Mesenchymal stem cell (in vitro differentiated cells and primary cell): ENCODE measurements around the gene PTGS1.

Source experiments
- DNase-seq: peaks from one replicate; pipeline ENCODE4 v3.0.0-alpha.2; 2013
- H2AFZ ChIP-seq: one replicate; pipeline ENCODE4 v1.6.1; 2013; ENCODE audit warnings: low read depth, mild to moderate bottlenecking, control low read depth, inconsistent platforms, low read length, moderate library complexity
- H2AK5ac ChIP-seq: 2 replicates; pipeline ENCODE4 v1.6.1; 2013; ENCODE audit warnings: low read length, moderate library complexity, mild to moderate bottlenecking, inconsistent platforms; ENCODE audit not compliant: severe bottlenecking
- H2BK120ac ChIP-seq: one replicate; pipeline ENCODE4 v1.6.1; 2013; ENCODE audit warnings: low read depth, mild to moderate bottlenecking, inconsistent platforms, low read length, moderate library complexity
- H2BK12ac ChIP-seq, 2 experiments: one replicate each; pipeline ENCODE4 v1.6.1; 2013; ENCODE audit warnings: inconsistent platforms in 2 of 2, low read length in 2 of 2, mild to moderate bottlenecking in 2 of 2, moderate library complexity in 2 of 2, control low read depth in 1 of 2
- H2BK15ac ChIP-seq: one replicate; pipeline ENCODE4 v1.6.1; 2013; ENCODE audit warnings: mild to moderate bottlenecking, low read depth, inconsistent platforms; ENCODE audit not compliant: poor library complexity, severe bottlenecking
- H2BK5ac ChIP-seq: 2 replicates; pipeline ENCODE4 v1.6.1; 2013; ENCODE audit warnings: low read depth, mild to moderate bottlenecking, low read length, control low read depth, inconsistent platforms; ENCODE audit not compliant: poor library complexity, severe bottlenecking
- H3K14ac ChIP-seq, 2 experiments: one replicate each; pipeline ENCODE4 v1.6.1; 2013; ENCODE audit warnings: inconsistent platforms in 2 of 2, low read length in 2 of 2, control low read depth in 1 of 2, mild to moderate bottlenecking in 1 of 2, moderate library complexity in 1 of 2
- H3K18ac ChIP-seq, 2 experiments: one replicate each; pipeline ENCODE4 v1.6.1; 2013; ENCODE audit warnings: inconsistent platforms in 2 of 2, low read length in 2 of 2, control low read depth in 1 of 2, low read depth in 1 of 2, mild to moderate bottlenecking in 1 of 2
- H3K23ac ChIP-seq, 2 experiments: one replicate each; pipeline ENCODE4 v1.6.1; 2013; ENCODE audit warnings: inconsistent platforms in 2 of 2, low read length in 2 of 2, mild to moderate bottlenecking in 2 of 2, moderate library complexity in 2 of 2, control low read depth in 1 of 2
- H3K27ac ChIP-seq: 2 replicates; pipeline ENCODE4 v1.5.1; 2013; ENCODE audit warnings: mild to moderate bottlenecking, moderate library complexity, low read length, control low read depth, inconsistent platforms; ENCODE audit not compliant: poor library complexity, severe bottlenecking
- H3K27me3 ChIP-seq, 2 experiments: 2 replicates each; pipeline versions ENCODE4 v1.6.1 to v1.7.0; 2013; ENCODE audit warnings: low read length in 2 of 2, mild to moderate bottlenecking in 2 of 2, moderate library complexity in 2 of 2, control low read depth in 1 of 2, inconsistent platforms in 1 of 2; ENCODE audit not compliant: control insufficient read depth in 1 of 2, insufficient read depth in 1 of 2
- H3K36me3 ChIP-seq, 2 experiments: 2 replicates each; pipeline versions ENCODE4 v1.6.1 to v1.7.0; 2013; ENCODE audit warnings: low read length in 2 of 2, control low read depth in 1 of 2, inconsistent platforms in 1 of 2, low read depth in 1 of 2, mild to moderate bottlenecking in 1 of 2; ENCODE audit not compliant: insufficient read depth in 2 of 2, control insufficient read depth in 1 of 2
- H3K4ac ChIP-seq, 2 experiments: one replicate each; pipeline ENCODE4 v1.6.1; 2013; ENCODE audit warnings: inconsistent platforms in 2 of 2, low read length in 2 of 2, mild to moderate bottlenecking in 2 of 2, moderate library complexity in 2 of 2, control low read depth in 1 of 2, low read depth in 1 of 2
- H3K4me1 ChIP-seq: 2 replicates; pipeline ENCODE4 v1.6.1; 2013; ENCODE audit warnings: low read depth, low read length, control low read depth; ENCODE audit not compliant: control insufficient read depth, insufficient read depth
- H3K4me2 ChIP-seq: 2 replicates; pipeline ENCODE4 v1.6.1; 2013; ENCODE audit warnings: low read length, mild to moderate bottlenecking, inconsistent platforms; ENCODE audit not compliant: poor library complexity, severe bottlenecking
- H3K4me3 ChIP-seq, 2 experiments: 2 replicates each; pipeline versions ENCODE4 v1.5.1 to v1.7.0; 2013; ENCODE audit warnings: low read length in 2 of 2, mild to moderate bottlenecking in 2 of 2, control low read depth in 1 of 2, low read depth in 1 of 2; ENCODE audit not compliant: insufficient read depth in 1 of 2
- H3K79me1 ChIP-seq: replicated peaks from 2 replicates; pipeline ENCODE4 v1.6.1; 2013; ENCODE audit warnings: mild to moderate bottlenecking, control low read depth, low read length, inconsistent platforms; ENCODE audit not compliant: poor library complexity, severe bottlenecking
- H3K9ac ChIP-seq: 2 replicates; pipeline ENCODE4 v1.7.0; 2013; ENCODE audit warnings: mild to moderate bottlenecking, low read length, moderate library complexity
- H3K9me3 ChIP-seq: 2 replicates; pipeline ENCODE4 v1.7.0; 2013; ENCODE audit warnings: mild to moderate bottlenecking, low read length; ENCODE audit not compliant: control insufficient read depth
- H4K8ac ChIP-seq: one replicate; pipeline ENCODE4 v1.6.1; 2013; ENCODE audit warnings: inconsistent platforms, mild to moderate bottlenecking, low read length, moderate library complexity
- H4K91ac ChIP-seq: one replicate; pipeline ENCODE4 v1.6.1; 2013; ENCODE audit warnings: mild to moderate bottlenecking, low read length, inconsistent platforms
- WGBS: methylation state at CpG from one replicate; pipeline ENCODE4 v1.1.7; 2013; ENCODE audit warnings: mixed read lengths; 5-methylcytosine and 5-hydroxymethylcytosine counted together

Gene PTGS1

DNA sequence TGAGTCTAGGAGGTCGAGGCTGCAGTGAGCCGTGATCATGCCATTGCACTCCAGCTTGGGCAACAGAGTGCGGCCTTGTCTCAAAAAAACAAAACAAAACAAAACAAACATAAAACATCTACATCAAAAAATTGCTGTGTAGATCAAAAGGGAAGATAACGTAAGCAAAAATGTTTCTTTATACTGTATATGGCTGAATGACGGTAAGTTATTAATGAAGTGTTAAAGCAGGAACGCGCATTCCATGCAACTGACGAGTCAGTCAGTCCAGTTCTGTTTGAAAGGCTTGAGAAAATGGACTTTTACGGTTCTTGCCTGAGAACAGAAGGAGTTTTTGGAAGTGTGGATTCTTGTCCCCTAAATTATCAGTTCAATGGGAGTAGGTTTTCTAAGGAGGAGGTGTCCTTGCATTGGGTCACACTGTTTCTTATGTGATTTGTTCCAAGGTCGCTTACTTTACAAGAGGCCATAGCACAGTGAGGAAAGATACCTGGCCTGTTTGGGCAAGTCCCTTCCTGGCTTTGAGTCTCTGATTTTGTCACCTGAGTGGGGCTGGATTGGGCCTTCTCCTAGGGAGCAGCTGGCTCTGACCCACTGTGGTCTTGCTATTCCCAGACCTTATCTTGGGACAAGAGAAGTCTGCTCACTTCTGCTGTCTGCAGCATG is 6.6 kb upstream of the PTGS1 start:
- no peak overlapping the region for H2AK5ac ChIP-seq
- no peaks in the 10 kb centered on the region for H3K36me3 ChIP-seq
- no peak overlapping the region for H2AFZ ChIP-seq
- no peak for DNase-seq
- 89% methylated on average over 9 of the region's 10 CpGs for WGBS
- no peak overlapping the region for H3K4me2 ChIP-seq
- H3K4ac ChIP-seq = no peak overlapping the region
- H3K14ac ChIP-seq = no peak overlapping the region
- H3K27me3 ChIP-seq = no peaks in the 10 kb centered on the region
- H3K27ac ChIP-seq = no peak overlapping the region
- H2BK5ac ChIP-seq = no peak overlapping the region
- no peak overlapping the region for H2BK12ac ChIP-seq
- H4K91ac ChIP-seq = no peak overlapping the region
- H2BK120ac ChIP-seq = no peak overlapping the region
- no peak overlapping the region for H3K18ac ChIP-seq
- no peak overlapping the region for H3K4me3 ChIP-seq
- H3K9ac ChIP-seq = peak overlapping the region; percentile 68
- H2BK15ac ChIP-seq = no peak overlapping the region
- no peaks in the 10 kb centered on the region for H3K79me1 ChIP-seq
- no peaks in the 10 kb centered on the region for H3K9me3 ChIP-seq
- H3K23ac ChIP-seq = no peak overlapping the region
- H4K8ac ChIP-seq = no peak overlapping the region
- peaks cover 17% of the 10 kb centered on the region for H3K4me1 ChIP-seq

GRCh38 chr9:122364783-122365150 is 6.1 kb upstream of the PTGS1 start:
- Histone ChIP-seq H3K9me3 (no peaks in the 10 kb centered on the region), H2BK12ac (no peak overlapping the region), H3K36me3 (no peaks in the 10 kb centered on the region), H3K4me1 (peaks cover 17% of the 10 kb centered on the region), H4K91ac (no peak overlapping the region), H3K18ac (no peak overlapping the region), H2BK5ac (no peak overlapping the region), H3K4me3 (peak overlapping the region in 1 of 2 experiments; percentile 54), H3K23ac (no peak overlapping the region), H3K4me2 (no peak overlapping the region), H3K27me3 (no peaks in the 10 kb centered on the region), H2AK5ac (no peak overlapping the region), H3K14ac (no peak overlapping the region), H4K8ac (no peak overlapping the region), H3K27ac (no peak overlapping the region), H3K4ac (no peak overlapping the region), H2BK15ac (no peak overlapping the region), H2AFZ (no peak overlapping the region), H2BK120ac (no peak overlapping the region), H3K9ac (peak overlapping the region; percentile 68), H3K79me1 (no peaks in the 10 kb centered on the region)
- 89% methylated on average over 10 of the region's 10 CpGs for WGBS
- no peak for DNase-seq

- H3K4ac ChIP-seq = no peak overlapping the region
- H2BK15ac ChIP-seq = no peak overlapping the region
- H3K23ac ChIP-seq = no peak overlapping the region
- WGBS = 82% methylated on average over 4 of the region's 6 CpGs
- H2BK5ac ChIP-seq = no peak overlapping the region
- no peak overlapping the region for H2AK5ac ChIP-seq
- H3K14ac ChIP-seq = no peak overlapping the region
- no peak overlapping the region for H3K18ac ChIP-seq
- H4K91ac ChIP-seq = no peak overlapping the region
- H2BK120ac ChIP-seq = no peak overlapping the region
- no peak overlapping the region for H3K9ac ChIP-seq
- H4K8ac ChIP-seq = no peak overlapping the region
- H2AFZ ChIP-seq = no peak overlapping the region
- no peak overlapping the region for H2BK12ac ChIP-seq
- peaks cover 11% of the 10 kb centered on the region for H3K4me1 ChIP-seq
- H3K4me3 ChIP-seq = no peak overlapping the region
- no peak overlapping the region for H3K4me2 ChIP-seq
- no peaks in the 10 kb centered on the region for H3K27me3 ChIP-seq
- H3K79me1 ChIP-seq = no peaks in the 10 kb centered on the region
- no peak overlapping the region for H3K27ac ChIP-seq
- H3K9me3 ChIP-seq = no peaks in the 10 kb centered on the region
- DNase-seq = no peak
- H3K36me3 ChIP-seq = no peaks in the 10 kb centered on the region
Measured at GRCh38 chr9:122366074-122366660, 4.7 kb upstream of the PTGS1 start.

DNA sequence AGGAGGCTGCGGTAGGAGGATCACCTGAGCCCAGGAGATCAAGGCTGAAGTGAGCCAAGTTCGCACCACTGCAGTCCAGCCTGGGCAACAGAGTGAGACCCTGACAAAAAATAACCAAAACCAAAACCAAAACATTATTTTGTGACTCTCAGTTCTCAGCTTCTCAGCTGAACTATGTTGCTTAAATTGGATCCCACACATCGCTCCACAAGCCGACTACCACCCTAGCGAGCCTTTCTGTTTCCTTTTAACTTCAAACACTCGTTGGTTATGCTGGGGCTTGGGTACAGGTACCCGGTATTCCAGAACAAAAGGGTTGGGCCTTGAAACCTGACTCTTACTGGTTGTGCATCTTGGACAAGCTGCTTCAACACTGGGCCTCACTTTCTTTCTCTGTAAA is 3.8 kb upstream of the PTGS1 start:
- no peak overlapping the region for H2AFZ ChIP-seq
- H2AK5ac ChIP-seq = no peak overlapping the region
- H3K9me3 ChIP-seq = no peaks in the 10 kb centered on the region
- no peak overlapping the region for H4K91ac ChIP-seq
- no peak overlapping the region for H4K8ac ChIP-seq
- H3K36me3 ChIP-seq = no peaks in the 10 kb centered on the region
- H3K4me3 ChIP-seq = no peak overlapping the region
- no peak overlapping the region for H3K23ac ChIP-seq
- H3K18ac ChIP-seq = no peak overlapping the region
- no peak overlapping the region for H2BK120ac ChIP-seq
- H3K9ac ChIP-seq = no peak overlapping the region
- no peak overlapping the region for H3K27ac ChIP-seq
- no peak overlapping the region for H3K14ac ChIP-seq
- no peak overlapping the region for H2BK15ac ChIP-seq
- no peak overlapping the region for H2BK12ac ChIP-seq
- H3K4ac ChIP-seq = no peak overlapping the region
- H3K4me1 ChIP-seq = peaks cover 16% of the 10 kb centered on the region
- WGBS = 77% methylated on average over 7 of the region's 7 CpGs
- H3K4me2 ChIP-seq = no peak overlapping the region
- H3K27me3 ChIP-seq = no peaks in the 10 kb centered on the region
- no peaks in the 10 kb centered on the region for H3K79me1 ChIP-seq
- DNase-seq = no peak
- no peak overlapping the region for H2BK5ac ChIP-seq
